NCI-H2081 treated with DMSO at 0.1 percent for 48 hours (cell line): ENCODE results near the gene TAGLN.
"Not testable (repeated sequence)": the region's sequence is repeated elsewhere in the genome, so short reads cannot be mapped to it uniquely, and the experiment has no call there.

Experiments
- DNase-seq: peaks from one replicate; lab custom pipeline; 2025; lab: John Stamatoyannopoulos, UW

Gene TAGLN

DNA sequence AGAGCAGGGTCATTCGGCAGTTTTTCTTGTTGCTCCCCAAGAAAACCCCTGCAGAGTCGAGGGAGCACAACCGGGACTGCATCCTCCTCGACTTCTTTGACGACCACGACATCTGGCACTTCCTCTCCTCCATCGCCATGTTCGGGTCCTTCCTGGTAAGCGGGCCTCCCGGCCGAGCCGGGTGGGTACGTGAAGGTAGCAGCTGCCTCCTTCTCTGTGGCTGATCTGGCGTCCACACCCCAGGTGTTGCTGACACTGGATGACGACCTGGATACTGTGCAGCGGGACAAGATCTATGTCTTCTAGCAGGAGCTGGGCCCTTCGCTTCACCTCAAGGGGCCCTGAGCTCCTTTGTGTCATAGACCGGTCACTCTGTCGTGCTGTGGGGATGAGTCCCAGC lies 3.4 kb upstream of the TAGLN start:
- DNase-seq: no peak

DNA sequence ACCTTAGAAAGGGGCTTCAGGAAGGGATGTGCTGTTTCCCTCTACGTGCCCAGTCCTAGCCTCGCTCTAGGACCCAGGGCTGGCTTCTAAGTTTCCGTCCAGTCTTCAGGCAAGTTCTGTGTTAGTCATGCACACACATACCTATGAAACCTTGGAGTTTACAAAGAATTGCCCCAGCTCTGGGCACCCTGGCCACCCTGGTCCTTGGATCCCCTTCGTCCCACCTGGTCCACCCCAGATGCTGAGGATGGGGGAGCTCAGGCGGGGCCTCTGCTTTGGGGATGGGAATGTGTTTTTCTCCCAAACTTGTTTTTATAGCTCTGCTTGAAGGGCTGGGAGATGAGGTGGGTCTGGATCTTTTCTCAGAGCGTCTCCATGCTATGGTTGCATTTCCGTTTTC lies 2.2 kb upstream of the TAGLN start:
- DNase-seq: no peak

DNA sequence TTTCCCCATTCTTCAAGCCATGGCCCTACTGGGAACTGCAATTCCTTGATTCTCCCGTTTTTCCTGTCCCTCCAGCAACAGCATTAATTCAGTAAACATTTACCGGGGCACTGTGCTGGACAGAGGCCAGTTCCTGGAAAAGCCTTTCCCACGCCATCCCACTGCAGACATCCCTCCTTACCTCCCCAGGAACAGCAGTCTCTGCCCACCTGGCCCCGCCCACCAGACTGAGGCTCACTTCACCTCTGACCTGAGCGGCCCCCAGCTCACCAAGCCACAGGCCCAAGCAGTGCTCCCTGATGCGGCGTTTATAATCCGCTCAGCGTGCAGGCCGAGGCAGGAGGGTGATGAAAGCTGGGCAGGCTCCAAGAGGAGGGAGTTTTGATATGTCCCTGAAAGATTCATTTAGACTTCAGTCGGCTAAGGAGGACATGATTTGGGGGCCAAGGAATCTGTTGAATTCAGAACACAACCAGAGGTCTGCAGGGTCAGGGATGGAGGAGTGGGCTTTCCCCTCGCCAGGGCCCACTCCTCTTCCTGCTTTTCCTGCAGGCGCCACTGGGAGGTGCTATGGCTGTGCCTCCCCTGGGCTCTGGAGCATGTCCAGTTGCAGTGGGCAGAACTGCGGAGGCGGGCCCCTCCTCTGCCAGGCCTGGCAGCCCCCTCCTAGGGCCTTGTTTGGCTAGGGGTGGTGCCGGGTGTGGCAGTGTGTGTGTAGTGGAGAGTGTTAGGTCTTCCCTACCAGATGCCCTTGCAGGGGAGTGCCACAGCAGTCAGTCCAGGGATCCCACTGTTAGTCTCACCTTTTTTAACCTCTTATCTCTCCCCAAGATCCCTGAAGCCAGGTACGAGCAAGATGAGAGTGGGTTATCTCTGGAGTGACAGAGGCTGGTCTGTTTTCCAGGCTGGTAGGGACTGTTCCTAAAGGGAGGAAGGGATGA lies 1.4 kb upstream of the TAGLN start:
- DNase-seq: no peak

DNA sequence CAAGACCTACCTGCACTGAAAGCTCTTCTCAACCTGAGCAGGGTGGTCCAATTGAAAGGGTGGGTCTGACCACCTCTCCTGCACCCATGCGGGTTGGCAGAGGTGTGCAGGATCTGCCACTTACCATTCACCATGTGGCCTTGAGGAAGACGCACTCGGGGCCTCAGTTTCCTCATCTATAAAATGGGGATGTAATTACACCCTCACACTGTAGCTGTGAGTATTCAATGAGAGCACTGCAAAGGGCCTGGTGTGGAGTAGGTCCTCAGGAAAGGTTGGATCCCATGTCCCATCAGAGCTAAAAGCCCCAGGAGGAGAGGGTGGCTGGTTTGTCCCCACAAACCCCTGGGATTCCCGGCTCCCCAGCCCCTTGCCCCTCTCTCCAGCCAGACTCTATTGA lies 557 bp upstream of the TAGLN start:
- DNase-seq: no peak

DNA sequence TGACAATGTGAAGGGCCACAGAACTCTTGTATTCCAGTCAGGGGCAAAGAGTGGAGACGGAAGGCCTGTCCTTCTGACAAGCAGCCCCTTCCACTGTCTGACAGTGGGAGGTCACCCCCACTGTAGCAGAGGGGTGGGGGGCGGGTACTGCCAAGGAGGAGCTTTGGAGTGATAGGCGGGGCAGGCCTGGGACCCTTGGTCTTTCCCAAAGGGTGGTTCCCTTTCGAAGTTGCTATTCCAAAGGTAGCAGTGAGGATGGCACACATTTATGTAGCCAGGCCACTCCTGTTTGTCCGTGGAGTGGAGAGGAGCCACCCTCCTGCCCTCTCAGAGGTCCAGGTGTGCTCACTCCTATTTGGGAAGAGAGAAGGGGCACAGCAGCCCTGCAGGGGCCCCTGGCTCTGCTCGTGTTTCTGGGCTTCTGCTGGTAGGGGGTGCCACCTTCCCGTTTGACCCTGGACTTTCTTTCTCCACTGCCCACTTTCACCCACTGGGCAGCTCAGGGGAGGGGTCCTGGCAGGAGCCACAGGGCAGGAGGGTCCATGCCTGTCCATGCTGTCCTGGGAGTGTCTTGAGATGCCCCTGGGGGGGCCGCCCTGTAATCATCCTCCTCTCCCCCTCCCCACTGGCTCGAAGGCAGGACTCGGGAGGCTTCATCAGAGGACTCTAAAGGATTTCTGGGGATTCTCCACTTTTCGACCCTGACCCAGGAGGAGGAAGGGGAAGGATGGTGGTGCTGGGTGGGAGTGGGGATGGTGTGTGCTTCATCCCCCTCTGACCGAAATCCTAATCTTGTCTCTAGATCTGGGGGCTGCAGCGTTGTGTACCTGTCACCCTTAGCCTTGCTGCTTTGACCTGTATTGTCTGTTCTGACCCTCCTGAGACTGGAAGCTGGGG lies 994 bp downstream of the TAGLN start:
- DNase-seq: no peak

DNA sequence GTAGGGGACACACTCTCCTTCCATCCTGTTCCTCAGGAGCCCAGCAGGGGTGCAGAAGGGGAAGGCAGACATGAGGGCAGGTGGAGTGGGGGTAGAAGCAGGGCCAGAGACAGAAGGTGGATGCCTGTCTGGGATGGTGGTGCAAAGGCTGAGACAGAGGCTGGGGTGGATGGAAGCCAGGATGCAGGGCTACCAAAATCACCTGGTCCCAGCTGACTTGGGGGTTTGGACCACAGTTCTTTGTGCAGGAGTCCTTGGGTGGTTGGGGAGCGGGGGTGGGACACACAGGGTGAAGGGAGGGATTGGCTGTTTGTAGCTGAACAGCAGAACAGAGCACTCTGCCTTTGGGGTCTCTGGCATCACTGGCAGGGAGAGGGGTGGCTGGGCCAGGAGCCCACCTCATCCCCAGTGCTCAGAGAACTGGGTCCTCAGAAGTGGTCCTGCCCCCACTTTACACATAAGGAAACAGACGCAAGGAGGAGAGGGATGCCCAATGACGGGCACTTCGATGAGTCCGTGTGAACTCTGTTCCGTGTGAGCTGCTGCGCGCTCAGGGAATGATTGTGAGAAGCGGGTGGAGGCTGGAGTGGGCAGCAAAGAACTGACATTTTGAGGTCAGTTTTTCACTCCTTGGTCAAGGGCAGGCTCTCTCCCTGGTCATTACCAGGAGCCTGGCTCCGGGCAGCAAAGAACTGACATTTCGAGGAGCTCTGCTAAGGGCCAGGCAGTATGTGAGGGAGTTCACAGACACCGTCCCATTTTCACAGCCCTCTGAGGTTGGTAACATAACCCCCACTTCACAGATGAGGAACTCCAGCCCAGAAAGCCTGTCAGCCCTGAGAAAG lies 1.9 kb downstream of the TAGLN start:
- DNase-seq: no peak

DNA sequence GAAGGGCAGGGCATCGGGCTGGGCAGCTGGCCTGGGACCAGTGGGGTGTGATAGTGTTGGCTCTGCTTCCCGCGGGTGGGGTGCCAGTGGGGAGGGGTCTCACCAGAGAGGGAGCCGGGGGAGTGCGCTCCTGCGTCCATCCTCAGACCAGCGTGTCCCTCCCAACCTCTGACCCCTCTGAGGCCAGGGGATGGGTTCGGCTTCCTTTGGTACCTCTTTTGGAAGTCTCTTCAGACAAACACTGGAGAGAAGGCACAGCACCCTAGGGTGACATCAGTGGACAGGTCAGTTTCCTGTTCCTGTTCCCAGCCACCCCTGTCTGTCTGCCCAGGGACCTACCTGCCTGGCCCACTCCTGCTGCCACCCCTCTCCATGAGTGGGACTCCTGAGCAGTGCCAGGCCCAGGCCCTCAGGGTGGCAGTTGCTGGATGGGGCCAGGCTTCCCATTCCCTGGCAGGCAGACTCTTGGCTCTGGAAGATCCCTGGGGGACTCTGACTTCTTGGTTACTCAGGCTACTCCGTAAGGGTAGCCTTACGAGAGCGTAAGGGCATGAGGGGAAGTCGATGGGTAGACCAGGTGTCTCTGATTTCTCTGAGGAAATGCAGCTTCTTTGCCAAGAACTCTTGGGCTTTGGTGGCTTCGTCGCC lies 2.6 kb downstream of the TAGLN start:
- DNase-seq: no peak

DNA sequence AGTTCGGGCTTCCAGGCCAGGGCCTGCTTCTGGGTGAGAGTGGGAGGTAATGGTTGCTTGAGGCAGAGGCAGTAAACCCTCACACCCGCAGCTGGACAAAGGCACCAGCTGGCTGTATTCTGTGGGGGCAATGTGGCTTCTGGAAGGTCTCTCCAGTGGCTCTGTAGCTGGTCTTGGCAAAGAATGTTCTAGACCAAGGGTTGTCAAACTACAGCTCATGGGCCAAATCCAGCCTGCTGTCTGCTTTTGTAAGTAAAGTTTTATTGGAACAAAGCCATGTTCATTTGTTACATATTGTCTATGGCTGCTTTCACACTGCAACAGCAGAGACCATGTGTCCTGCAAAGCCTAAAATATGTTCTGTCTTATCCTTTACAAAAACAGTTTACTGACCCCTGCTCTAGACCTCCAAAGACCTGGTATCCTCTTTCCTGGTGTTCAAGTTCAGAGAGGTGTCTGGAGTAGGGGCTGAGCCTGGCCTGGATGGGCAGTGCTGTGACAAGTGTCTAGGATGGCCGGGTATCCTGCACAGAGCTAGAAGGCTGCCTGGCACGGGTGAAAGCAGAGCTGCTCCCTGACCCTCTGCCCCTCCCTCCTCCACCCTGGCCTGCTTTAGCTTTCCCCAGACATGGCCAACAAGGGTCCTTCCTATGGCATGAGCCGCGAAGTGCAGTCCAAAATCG lies 3.4 kb downstream of the TAGLN start:
- no peak for DNase-seq

DNA sequence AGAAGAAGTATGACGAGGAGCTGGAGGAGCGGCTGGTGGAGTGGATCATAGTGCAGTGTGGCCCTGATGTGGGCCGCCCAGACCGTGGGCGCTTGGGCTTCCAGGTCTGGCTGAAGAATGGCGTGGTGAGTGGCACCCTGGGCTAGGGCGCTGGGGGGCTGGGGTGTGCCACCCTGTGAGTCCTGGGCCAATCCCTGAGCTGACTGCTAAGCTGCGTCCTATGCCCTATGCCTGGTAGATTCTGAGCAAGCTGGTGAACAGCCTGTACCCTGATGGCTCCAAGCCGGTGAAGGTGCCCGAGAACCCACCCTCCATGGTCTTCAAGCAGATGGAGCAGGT lies 3.9 kb downstream of the TAGLN start:
- no peak for DNase-seq

DNA sequence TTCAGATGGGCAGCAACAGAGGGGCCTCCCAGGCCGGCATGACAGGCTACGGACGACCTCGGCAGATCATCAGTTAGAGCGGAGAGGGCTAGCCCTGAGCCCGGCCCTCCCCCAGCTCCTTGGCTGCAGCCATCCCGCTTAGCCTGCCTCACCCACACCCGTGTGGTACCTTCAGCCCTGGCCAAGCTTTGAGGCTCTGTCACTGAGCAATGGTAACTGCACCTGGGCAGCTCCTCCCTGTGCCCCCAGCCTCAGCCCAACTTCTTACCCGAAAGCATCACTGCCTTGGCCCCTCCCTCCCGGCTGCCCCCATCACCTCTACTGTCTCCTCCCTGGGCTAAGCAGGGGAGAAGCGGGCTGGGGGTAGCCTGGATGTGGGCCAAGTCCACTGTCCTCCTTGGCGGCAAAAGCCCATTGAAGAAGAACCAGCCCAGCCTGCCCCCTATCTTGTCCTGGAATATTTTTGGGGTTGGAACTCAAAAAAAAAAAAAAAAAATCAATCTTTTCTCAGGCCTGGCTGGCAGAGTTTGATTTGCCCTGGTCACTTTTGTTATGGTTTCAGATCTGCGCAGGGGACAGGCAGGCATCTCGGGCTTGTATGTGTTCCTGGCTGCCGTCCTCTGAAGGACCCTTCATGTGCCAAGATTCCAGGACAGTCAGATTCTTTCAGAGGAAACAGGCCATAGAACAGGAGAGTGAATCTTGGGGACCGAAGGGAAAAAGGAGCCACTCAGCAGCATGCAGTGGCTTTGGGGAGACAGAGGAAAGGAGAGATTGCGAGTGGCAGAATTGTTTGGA lies 5.3 kb downstream of the TAGLN start:
- DNase-seq: no peak

DNA sequence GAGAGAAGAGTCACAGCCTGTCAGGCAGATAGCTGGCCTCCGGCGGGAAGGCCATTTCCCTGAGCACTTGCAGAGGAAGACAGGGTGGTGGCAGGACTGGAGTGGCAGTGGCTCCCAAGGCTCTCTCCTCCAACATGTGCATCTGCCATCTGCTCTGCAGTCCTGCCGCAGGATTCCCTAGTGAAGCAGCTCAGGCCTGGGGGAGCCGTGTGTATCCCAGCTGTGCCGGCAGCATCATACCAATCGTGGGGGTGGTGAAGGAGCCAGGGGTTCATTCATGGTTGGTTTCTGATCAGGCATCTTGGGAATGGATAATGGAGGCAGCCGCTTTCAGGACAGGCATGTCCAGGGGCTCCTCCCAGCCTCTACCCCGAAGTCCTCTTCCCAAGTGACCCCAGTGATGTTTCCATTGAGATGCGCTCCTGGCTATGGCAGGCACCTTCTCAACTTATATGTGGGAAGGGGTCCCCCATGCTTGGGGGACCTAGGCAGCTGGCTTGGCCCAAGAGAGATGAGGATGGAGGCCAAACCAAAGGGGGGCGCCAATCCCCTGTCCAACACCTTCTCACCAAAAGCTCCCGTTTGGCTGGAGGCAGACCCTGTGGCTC lies 6.1 kb downstream of the TAGLN start:
- no peak for DNase-seq

DNA sequence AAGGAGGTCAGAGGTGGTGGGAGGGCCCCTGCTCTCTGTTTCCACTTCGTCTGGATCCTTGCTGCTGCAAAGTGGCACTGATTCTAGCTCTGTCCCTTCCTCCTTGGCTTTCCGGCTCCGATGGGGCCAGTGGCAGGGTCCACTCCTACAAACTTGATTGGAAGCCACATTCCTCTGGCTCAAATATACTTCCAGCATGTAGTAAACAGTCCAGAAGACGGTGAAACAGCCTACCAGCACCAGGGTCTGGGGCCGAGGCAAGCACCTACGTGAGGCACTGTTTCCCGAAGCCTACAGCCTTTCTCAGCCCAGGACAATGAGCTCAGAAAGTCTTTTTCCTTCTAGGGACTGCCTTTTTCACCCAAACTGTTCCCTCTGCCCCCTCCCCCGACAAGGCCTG lies 6.9 kb downstream of the TAGLN start:
- not testable (repeated sequence) for DNase-seq

DNA sequence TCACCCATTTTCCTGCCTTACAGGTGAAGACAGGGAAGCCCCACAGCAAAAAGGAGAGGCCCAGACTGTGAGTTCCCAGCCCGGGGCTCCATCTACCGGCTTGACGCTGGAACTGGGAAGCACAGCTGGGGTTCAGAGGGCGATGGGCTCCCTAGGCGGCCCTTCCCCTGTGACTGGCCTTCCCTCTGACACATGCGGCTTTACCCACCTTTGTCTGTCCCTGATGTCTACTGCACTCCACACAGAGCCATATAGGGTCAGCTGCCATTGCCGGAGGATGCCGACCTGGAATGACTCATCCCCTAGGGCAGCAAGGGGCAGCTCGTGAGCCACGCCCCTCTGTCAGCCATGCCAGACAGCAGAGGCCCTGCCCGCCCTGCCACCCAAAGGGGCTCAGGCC lies 7.7 kb downstream of the TAGLN start:
- DNase-seq: not testable (repeated sequence)

DNA sequence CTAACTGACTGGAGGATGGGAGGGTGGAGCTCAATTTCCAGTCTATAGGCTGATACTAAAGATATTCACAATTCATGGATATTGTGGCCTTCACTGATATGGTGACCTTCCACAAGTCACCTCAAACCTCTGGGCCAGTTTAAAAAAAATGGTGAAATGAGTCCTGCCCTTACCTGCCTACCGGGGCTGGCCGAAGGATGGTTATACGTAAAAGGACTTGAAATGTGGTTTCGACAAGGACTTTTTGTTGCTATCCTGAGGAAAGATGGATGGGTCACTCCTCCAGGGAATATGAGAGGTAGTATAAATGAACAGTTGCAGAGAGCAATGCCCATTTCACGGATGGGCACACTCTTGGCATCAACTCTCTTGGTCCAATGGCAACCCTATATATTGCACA lies 8.3 kb downstream of the TAGLN start:
- DNase-seq: not testable (repeated sequence)

DNA sequence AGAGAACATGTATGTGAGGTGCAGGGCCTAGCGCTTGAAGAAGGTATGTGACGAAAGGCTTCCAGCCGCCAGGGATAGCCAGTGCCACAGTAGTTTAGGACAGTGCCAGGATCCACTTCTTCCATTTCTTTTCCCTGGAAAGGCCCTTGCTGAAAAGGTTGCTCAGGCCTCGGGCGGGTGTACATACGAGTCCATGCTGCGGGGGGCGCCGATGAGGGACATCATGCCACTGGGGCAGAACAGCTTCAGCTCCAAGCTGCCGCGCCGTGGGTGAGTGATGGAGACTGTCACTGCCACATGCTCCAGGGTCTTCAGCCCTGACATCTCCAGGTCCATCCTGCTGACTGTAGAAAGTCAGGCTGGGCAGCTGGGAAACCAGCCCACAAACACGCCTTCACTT lies 9.5 kb downstream of the TAGLN start:
- DNase-seq: not testable (repeated sequence)

DNA sequence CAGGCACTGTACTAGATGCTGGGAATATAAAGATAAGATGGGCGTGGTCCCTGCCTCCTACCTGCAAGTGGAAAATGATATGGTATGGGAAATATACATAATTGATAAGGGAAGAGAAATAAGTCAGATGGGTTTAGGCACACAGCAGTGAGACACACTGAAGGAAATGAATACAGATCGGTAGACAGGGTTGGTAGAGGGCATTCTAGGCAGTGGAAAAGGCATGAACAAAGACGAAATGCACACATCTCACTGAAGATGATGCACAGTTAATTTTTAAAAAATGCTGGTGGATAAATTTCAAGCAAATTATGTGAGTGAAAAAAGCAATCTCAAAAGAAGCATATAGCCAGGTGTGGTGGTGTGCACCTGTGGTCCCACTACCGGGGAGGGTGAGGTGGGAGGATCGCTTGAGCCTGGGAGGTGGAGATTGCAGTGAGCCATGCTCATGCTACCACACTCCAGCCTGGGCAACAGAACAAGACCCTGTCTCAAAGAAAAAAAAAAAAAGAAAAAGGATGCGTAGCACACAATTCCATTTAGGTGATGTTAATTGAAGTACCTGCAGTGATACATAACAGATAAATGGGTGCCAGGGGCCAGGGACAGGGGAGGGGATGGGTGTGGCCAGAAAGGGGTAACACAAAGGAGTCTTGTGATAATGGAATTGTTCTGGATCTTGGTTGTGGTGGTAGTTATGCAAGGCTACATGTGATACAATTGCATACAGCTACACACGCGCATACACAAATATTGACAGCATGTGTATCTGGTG lies 10.4 kb downstream of the TAGLN start:
- DNase-seq: not testable (repeated sequence)

DNA sequence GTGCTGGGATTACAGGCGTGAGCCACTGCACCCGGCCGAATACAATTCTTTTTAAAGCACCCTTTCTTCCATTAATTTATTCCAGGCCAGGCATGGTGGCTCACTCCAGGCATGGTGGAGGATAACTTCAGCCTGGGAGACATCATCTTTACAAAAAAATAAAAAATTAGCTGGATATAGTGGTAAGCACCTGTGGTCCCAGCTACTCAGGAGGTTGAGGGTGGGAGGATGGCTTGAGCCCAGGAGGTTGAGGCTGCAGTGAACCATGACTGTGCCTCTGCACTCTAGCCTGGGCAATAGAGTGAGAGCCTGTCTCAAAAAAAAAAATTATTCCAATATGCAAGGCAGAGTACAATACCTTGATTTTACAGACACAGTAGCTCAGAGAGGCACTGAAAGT lies 11.4 kb downstream of the TAGLN start:
- DNase-seq: no peak

DNA sequence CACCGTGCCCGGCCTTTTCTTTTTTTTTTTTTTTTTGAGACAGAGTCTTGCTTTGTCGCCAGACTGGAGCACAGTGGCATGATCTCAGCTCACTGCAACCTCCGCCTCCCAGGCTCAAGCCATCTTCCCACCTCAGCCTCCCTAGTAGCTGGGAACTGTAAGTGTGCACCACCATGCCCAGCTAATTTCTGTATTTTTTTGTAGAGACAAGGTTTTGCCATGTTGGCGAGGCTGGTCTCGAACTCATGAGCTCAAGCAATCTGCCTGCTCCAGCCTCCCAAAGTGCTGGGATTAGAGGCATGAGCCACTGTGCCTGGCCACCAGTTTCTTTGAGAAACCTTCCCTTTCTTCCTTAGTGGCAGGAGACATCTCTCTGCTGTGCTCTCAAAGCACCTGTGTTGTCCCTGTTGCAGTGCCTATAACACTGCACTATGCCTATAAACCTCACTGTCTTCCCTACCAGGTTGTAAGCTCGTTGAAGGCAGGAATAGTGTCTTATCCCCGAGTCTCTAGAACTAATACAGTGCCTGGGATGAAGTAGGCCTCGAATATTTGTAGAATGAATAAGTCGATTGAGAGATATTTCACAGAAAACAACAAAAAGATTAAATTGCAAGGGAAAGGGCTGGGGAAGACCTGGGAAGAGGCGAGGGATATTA lies 13.7 kb downstream of the TAGLN start:
- no peak for DNase-seq
